Mesodermal cell (in vitro differentiated cells): ENCODE results near the gene AURKA.
A peak's percentile ranks its signal among the peaks of the same experiment; 100 is the strongest.
"Not testable (repeated sequence)": the region's sequence is repeated elsewhere in the genome, so short reads cannot be mapped to it uniquely, and the experiment has no call there.

Experiments
- H3K27ac ChIP-seq: 2 replicates; pipeline ENCODE4 v1.7.0; 2013; ENCODE audit warnings: mild to moderate bottlenecking, low read depth, low read length, moderate library complexity; ENCODE audit not compliant: severe bottlenecking
- H3K36me3 ChIP-seq: 2 replicates; pipeline ENCODE4 v1.7.1; 2013; ENCODE audit warnings: mild to moderate bottlenecking, low read length, moderate library complexity; ENCODE audit not compliant: control insufficient read depth, insufficient read depth
- H3K4me1 ChIP-seq: one replicate; pipeline ENCODE4 v1.7.1; 2013; ENCODE audit warnings: mild to moderate bottlenecking, low read length; ENCODE audit not compliant: insufficient read depth, control insufficient read depth, poor library complexity, severe bottlenecking
- H3K4me3 ChIP-seq: 2 replicates; pipeline ENCODE4 v1.7.0; 2013; ENCODE audit warnings: low read length, control low read depth, mild to moderate bottlenecking; ENCODE audit not compliant: insufficient read depth, poor library complexity, severe bottlenecking; ENCODE audit errors: extremely low read depth
- H3K9me3 ChIP-seq: 2 replicates; pipeline ENCODE4 v1.7.1; 2013; ENCODE audit warnings: mild to moderate bottlenecking, low read length, moderate library complexity; ENCODE audit not compliant: control insufficient read depth
- WGBS, 2 experiments: methylation state at CpG; one replicate each; pipeline ENCODE4 v1.1.5; 2013; ENCODE audit warnings: missing lambda C conversion rate in 2 of 2; ENCODE audit not compliant: insufficient coverage in 2 of 2; 5-methylcytosine and 5-hydroxymethylcytosine counted together

The AURKA gene

GRCh38 chr20:56411287-56411686 is 19.3 kb upstream of the AURKA start:
- Histone ChIP-seq H3K4me1 (peaks cover 22% of the 10 kb centered on the region), H3K36me3 (peaks cover 34% of the 10 kb centered on the region), H3K27ac (peak overlapping the region; percentile 68)
- not testable (repeated sequence) for H3K9me3 ChIP-seq, H3K4me3 ChIP-seq
- WGBS, 2 experiments: 91 to 95% methylated on average over 7 of the region's 7 CpGs

- no CpG with 5 or more reads among the region's 1 CpG for WGBS, 2 experiments
- no peak overlapping the region for H3K27ac ChIP-seq
- peaks cover 47% of the 10 kb centered on the region for H3K36me3 ChIP-seq
- H3K4me1 ChIP-seq: peaks cover 17% of the 10 kb centered on the region
- H3K4me3 ChIP-seq: no peak overlapping the region
- no peaks in the 10 kb centered on the region for H3K9me3 ChIP-seq
Measured at GRCh38 chr20:56409956-56410355, 17.9 kb upstream of the AURKA start.

- no peaks in the 10 kb centered on the region for H3K9me3 ChIP-seq
- peaks cover 51% of the 10 kb centered on the region for H3K36me3 ChIP-seq
- H3K4me1 ChIP-seq: peaks cover 12% of the 10 kb centered on the region
- WGBS, 2 experiments: 89 to 93% methylated on average over 2 to 3 of the region's 5 CpGs
- no peak overlapping the region for H3K27ac ChIP-seq
- H3K4me3 ChIP-seq: no peak overlapping the region
Measured at GRCh38 chr20:56409521-56409920, 17.5 kb upstream of the AURKA start.

- Histone ChIP-seq H3K36me3 (peaks cover 77% of the 10 kb centered on the region), H3K4me1 (peaks cover 10% of the 10 kb centered on the region), H3K4me3 (no peak overlapping the region), H3K27ac (no peak overlapping the region), H3K9me3 (no peaks in the 10 kb centered on the region)
- 100% methylated on average over 1 of the region's 3 CpGs; no CpG with 5 or more reads in 1 of the 2 experiments for WGBS, 2 experiments
Measured at GRCh38 chr20:56406910-56407309, 14.9 kb upstream of the AURKA start.

- H3K4me3 ChIP-seq, H3K4me1 ChIP-seq, H3K9me3 ChIP-seq, H3K27ac ChIP-seq: not testable (repeated sequence)
- peaks cover 92% of the 10 kb centered on the region for H3K36me3 ChIP-seq
- WGBS, 2 experiments: 97 to 99% methylated on average over 9 to 11 of the region's 12 CpGs
Measured at GRCh38 chr20:56405356-56405755, 13.3 kb upstream of the AURKA start.

GRCh38 chr20:56403465-56403864 is 11.4 kb upstream of the AURKA start:
- WGBS, 2 experiments: 95 to 97% methylated on average over 23 to 24 of the region's 26 CpGs
- no peak overlapping the region for H3K4me3 ChIP-seq
- no peaks in the 10 kb centered on the region for H3K9me3 ChIP-seq
- peaks cover 3% of the 10 kb centered on the region for H3K4me1 ChIP-seq
- no peak overlapping the region for H3K27ac ChIP-seq
- H3K36me3 ChIP-seq: peaks cover 92% of the 10 kb centered on the region

GRCh38 chr20:56400001-56400640 is 8.1 kb upstream of the AURKA start:
- Histone ChIP-seq H3K27ac (no peak overlapping the region), H3K9me3 (no peaks in the 10 kb centered on the region), H3K4me3 (no peak overlapping the region), H3K36me3 (peaks cover 95% of the 10 kb centered on the region), H3K4me1 (no peaks in the 10 kb centered on the region)

GRCh38 chr20:56395166-56395565 is 3.2 kb upstream of the AURKA start:
- Histone ChIP-seq H3K4me3 (no peak overlapping the region), H3K36me3 (peaks cover 59% of the 10 kb centered on the region), H3K4me1 (peaks cover 11% of the 10 kb centered on the region), H3K27ac (no peak overlapping the region), H3K9me3 (no peaks in the 10 kb centered on the region)
- WGBS, 2 experiments: 94 to 95% methylated on average over 3 to 4 of the region's 4 CpGs

- H3K27ac ChIP-seq: no peak overlapping the region
- H3K9me3 ChIP-seq: no peaks in the 10 kb centered on the region
- H3K36me3 ChIP-seq: peaks cover 62% of the 10 kb centered on the region
- peak overlapping the region; percentile 90 for H3K4me3 ChIP-seq
- H3K4me1 ChIP-seq: peaks cover 13% of the 10 kb centered on the region
- 66 to 72% methylated on average over 7 of the region's 8 CpGs for WGBS, 2 experiments
Measured at GRCh38 chr20:56393653-56394052, 1.6 kb upstream of the AURKA start.

GRCh38 chr20:56392881-56393482 is 967 bp upstream of the AURKA start:
- Histone ChIP-seq H3K27ac (peak overlapping the region; percentile 90), H3K36me3 (peaks cover 62% of the 10 kb centered on the region)

GRCh38 chr20:56391596-56392131 is 351 bp downstream of the AURKA start:
- H3K4me1 ChIP-seq: peaks cover 13% of the 10 kb centered on the region
- peak overlapping the region; percentile 90 for H3K4me3 ChIP-seq
- H3K36me3 ChIP-seq: peaks cover 55% of the 10 kb centered on the region
- peak overlapping the region; percentile 90 for H3K27ac ChIP-seq
- H3K9me3 ChIP-seq: no peaks in the 10 kb centered on the region
- WGBS, 2 experiments: 0% methylated on average over 13 to 23 of the region's 29 CpGs

More at GRCh38 chr20:56392881-56393482, 967 bp upstream of the AURKA start:
- WGBS, 2 experiments: 0 to 11% methylated on average over 8 of the region's 18 CpGs
- Histone ChIP-seq H3K4me3 (peak overlapping the region; percentile 90), H3K9me3 (no peaks in the 10 kb centered on the region), H3K4me1 (peaks cover 13% of the 10 kb centered on the region)
